ENCODE results near the gene IL6ST. TPM values are rescaled to one million over a fixed set of nuclear protein-coding genes. Genes with fewer than 3 reads are reported as not detected.

Gene IL6ST
- total RNA-seq, 1 experiment from 2014 or later, result 181 TPM

DNA sequence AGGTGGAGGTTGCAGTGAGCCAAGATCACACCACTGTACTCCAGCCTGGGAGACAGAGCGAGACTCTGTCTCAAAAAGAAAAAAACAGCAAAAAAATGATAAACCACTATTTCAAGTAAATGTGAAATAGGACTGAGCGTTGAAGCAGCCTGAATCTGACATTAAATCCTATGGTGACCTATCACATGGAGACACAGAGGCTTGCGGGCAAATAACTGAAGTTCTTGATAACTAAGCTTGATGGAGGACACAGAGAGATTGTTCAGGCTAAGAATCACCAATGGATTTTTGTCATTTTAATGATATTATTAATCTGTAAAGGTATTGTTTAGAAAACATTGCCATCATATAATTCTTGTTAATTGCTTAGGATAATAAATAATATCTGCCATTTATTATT is 15.7 kb upstream of the IL6ST start:
- intact Hi-C loops (cut with micrococcal nuclease; ENCODE audit: unreplicated experiment), result no loop called here
- Histone ChIP-seq H3K27ac (ENCODE audit: low read length) (no peak overlapping the region), H3K4me3 (ENCODE audit: low read depth in 2 of 2, low read length in 2 of 2) (no peak overlapping the region), H3K27me3 (ENCODE audit: control insufficient read depth, insufficient read depth, low read length) (no peaks in the 10 kb centered on the region), H3K4me1 (ENCODE audit: control insufficient read depth, insufficient read depth, low read length) (no peaks in the 10 kb centered on the region), H3K9me3 (ENCODE audit: control insufficient read depth, insufficient read depth, low read depth, low read length) (no peaks in the 10 kb centered on the region), H3K36me3 (ENCODE audit: control insufficient read depth, insufficient read depth, low read length) (no peaks in the 10 kb centered on the region)
- CTCF ChIA-PET, result interaction anchor here (0.6 kb wide), 1 partner anchor 27 kb away, joined by 7 read pairs; no protein-coding TSS in a partner anchor
- POLR2A ChIA-PET, result no interaction called here
- no peak for TF ChIP-seq TCF7L2 (IDR thresholded peaks at IDR 0.05; ENCODE audit: low read depth, low read length)
- no peak for TF ChIP-seq SIN3A (IDR thresholded peaks at IDR 0.05; ENCODE audit: borderline replicate concordance, insufficient read depth, low read depth, low read length)
- TF ChIP-seq, protein P1, sequence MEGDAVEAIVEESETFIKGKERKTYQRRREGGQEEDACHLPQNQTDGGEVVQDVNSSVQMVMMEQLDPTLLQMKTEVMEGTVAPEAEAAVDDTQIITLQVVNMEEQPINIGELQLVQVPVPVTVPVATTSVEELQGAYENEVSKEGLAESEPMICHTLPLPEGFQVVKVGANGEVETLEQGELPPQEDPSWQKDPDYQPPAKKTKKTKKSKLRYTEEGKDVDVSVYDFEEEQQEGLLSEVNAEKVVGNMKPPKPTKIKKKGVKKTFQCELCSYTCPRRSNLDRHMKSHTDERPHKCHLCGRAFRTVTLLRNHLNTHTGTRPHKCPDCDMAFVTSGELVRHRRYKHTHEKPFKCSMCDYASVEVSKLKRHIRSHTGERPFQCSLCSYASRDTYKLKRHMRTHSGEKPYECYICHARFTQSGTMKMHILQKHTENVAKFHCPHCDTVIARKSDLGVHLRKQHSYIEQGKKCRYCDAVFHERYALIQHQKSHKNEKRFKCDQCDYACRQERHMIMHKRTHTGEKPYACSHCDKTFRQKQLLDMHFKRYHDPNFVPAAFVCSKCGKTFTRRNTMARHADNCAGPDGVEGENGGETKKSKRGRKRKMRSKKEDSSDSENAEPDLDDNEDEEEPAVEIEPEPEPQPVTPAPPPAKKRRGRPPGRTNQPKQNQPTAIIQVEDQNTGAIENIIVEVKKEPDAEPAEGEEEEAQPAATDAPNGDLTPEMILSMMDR (IDR thresholded peaks at IDR 0.05), result no peak
- TF ChIP-seq POLR2AphosphoS5 (IDR thresholded peaks at IDR 0.05; ENCODE audit: low read depth, low read length), result no peak
- TF ChIP-seq, protein P2, sequence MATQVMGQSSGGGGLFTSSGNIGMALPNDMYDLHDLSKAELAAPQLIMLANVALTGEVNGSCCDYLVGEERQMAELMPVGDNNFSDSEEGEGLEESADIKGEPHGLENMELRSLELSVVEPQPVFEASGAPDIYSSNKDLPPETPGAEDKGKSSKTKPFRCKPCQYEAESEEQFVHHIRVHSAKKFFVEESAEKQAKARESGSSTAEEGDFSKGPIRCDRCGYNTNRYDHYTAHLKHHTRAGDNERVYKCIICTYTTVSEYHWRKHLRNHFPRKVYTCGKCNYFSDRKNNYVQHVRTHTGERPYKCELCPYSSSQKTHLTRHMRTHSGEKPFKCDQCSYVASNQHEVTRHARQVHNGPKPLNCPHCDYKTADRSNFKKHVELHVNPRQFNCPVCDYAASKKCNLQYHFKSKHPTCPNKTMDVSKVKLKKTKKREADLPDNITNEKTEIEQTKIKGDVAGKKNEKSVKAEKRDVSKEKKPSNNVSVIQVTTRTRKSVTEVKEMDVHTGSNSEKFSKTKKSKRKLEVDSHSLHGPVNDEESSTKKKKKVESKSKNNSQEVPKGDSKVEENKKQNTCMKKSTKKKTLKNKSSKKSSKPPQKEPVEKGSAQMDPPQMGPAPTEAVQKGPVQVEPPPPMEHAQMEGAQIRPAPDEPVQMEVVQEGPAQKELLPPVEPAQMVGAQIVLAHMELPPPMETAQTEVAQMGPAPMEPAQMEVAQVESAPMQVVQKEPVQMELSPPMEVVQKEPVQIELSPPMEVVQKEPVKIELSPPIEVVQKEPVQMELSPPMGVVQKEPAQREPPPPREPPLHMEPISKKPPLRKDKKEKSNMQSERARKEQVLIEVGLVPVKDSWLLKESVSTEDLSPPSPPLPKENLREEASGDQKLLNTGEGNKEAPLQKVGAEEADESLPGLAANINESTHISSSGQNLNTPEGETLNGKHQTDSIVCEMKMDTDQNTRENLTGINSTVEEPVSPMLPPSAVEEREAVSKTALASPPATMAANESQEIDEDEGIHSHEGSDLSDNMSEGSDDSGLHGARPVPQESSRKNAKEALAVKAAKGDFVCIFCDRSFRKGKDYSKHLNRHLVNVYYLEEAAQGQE (IDR thresholded peaks at IDR 0.05; ENCODE audit: insufficient read depth in 1 of 2, low read depth in 2 of 2, low read length in 1 of 2), result no peak
- no TSS peak for BruUV-seq (replicated peaks)
- DNase-seq (ENCODE audit: low read depth, low spot score), result no peak
- ATAC-seq, result no peak
- in situ Hi-C loops (cut with HindIII; ENCODE audit: low pct_unique_long_range_greater_than_20kb, low sequenced_read_pairs), result no loop called here

DNA sequence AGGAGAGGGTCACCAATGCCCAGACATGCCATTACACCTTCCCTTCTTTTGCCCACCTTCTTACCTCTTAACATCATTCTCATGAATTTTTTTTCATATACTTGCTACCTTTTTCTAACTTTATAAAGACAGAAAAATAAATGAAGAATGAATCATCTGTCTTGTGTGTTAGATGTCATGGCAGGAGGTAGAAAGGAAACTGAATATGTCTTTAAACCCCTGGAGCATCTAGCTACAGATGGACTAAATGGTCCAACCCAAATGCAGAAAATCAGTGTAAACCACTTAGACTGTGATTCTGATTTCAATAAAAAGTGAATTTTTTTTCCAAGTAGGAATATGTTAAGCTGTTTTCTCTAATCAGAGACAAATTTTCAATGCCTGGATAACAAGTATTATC is 11.8 kb upstream of the IL6ST start:
- intact Hi-C loops (cut with micrococcal nuclease; ENCODE audit: unreplicated experiment) (no loop called here), in situ Hi-C loops (cut with HindIII; ENCODE audit: low pct_unique_long_range_greater_than_20kb, low sequenced_read_pairs) (no loop called here)
- Histone ChIP-seq H3K27me3 (ENCODE audit: control insufficient read depth, insufficient read depth, low read length) (no peaks in the 10 kb centered on the region), H3K4me3 (ENCODE audit: low read depth in 2 of 2, low read length in 2 of 2) (no peak overlapping the region), H3K36me3 (ENCODE audit: control insufficient read depth, insufficient read depth, low read length) (no peaks in the 10 kb centered on the region), H3K9me3 (ENCODE audit: control insufficient read depth, insufficient read depth, low read depth, low read length) (no peaks in the 10 kb centered on the region), H3K27ac (ENCODE audit: low read length) (no peak overlapping the region), H3K4me1 (ENCODE audit: control insufficient read depth, insufficient read depth, low read length) (no peaks in the 10 kb centered on the region)
- no peak for TF ChIP-seq TCF7L2 (IDR thresholded peaks at IDR 0.05; ENCODE audit: low read depth, low read length)
- no peak for TF ChIP-seq SIN3A (IDR thresholded peaks at IDR 0.05; ENCODE audit: borderline replicate concordance, insufficient read depth, low read depth, low read length)
- TF ChIP-seq, protein P2 (IDR thresholded peaks at IDR 0.05; ENCODE audit: insufficient read depth in 1 of 2, low read depth in 2 of 2, low read length in 1 of 2), result no peak
- TF ChIP-seq POLR2AphosphoS5 (IDR thresholded peaks at IDR 0.05; ENCODE audit: low read depth, low read length), result no peak
- TF ChIP-seq, protein P1 (IDR thresholded peaks at IDR 0.05), result no peak
- ChIA-PET POLR2A (no interaction called here), CTCF (no interaction called here)
- DNase-seq (ENCODE audit: low read depth, low spot score), result no peak
- BruUV-seq (replicated peaks), result no TSS peak
- ATAC-seq, result no peak

Measured in Panc1 (cell line).